HG02840 (cell line): ENCODE measurements around the gene GLG1.
"Not testable (repeated sequence)": the region's sequence is repeated elsewhere in the genome, so short reads cannot be mapped to it uniquely, and the experiment has no call there.

Experiments used
- ATAC-seq: cut with Tn5 transposase; IDR thresholded peaks from one replicate; pipeline ENCODE4 v1.9.1; 2021; ENCODE audit warnings: mild to moderate bottlenecking, moderate library complexity, moderate number of reproducible peaks; ENCODE audit not compliant: unreplicated experiment, low FRiP score

The GLG1 gene

DNA sequence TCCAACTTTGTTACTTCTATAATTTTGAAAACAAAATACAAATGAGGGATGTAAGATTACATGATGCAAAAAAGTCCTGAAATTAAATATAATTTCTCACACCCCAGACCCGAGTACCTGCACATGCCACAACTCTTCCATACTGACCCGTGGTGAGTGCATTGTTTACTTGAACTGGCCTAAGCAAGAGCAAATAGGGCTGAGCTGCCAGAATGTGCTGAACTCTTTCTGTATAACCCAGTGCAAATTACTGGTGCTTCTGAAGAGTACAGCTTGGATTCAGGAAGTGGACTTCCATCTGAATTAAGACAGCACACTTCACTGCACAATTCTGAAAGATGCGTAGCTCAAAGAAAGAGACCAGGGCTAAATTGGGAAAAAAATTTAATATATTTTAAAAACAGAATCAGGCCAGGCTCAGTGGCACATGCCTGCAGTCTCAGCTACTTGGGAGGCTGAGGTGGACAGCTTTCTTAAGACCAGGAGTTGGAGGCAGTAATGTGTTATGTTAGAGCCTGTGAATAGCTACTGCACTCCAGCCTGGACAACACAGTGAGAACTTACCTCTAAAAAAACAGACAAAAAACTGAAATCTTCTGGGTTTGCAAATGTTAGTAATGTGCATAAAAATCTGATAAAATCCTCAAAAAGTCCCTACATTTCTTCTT, 63.9 kb downstream of the GLG1 start:
- ATAC-seq: not testable (repeated sequence)

DNA sequence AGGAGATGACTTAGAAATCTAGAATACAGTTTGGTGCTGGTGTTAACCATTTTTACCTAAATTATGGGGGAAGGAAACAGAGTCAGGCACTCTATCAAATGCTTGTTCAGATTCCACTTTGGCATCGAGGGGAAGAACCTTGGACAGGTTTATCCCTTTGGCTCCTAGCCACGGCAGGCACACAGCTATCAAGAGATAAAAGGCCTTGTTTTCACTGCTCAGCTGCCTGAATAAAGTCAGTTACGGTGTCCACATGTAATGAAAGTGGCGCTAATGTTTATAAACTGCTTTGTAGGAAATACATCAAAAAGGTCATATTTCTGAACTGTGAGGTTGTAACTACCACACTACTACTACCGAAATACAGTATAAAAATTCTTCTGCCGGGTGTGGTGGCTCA, 66.3 kb downstream of the GLG1 start:
- not testable (repeated sequence) for ATAC-seq

DNA sequence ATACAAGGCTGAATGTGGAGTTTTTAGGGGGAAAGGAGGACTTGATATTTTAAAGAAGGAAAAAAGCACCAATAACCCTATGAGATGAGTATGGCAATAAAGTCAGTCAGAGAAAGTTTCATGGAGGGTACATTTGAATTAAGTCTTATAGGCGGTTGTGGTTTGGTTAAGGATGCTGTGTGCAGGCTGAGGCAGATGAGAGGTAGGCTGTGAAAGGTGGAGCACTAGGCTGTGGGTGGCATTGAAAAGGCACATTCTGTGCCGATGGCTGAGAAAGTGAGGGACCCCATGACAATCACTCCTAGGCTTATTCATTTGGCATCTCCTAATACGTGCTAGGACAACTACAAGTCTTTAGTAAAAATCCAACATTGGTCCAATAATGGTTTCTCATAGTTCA, 68.1 kb downstream of the GLG1 start:
- ATAC-seq: not testable (repeated sequence)

DNA sequence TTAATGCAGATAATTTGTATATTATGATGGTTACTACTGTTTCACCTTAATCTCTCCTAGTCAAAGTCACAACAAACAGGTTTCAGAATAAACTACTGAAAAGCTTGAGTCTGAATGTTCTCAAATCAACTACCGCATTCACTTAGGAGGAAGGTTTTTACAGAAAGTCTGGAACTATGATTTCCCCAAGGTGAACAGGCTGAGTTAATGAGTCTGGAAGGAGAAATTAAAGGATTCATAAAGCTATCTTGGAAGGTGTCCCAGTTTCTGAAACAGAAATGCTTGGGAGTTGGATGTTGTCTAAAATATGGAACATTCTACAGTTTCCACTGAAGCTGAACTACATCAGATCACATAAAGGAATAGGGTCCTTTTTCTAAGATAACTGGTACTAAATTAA, 69.2 kb downstream of the GLG1 start:
- ATAC-seq: not testable (repeated sequence)

DNA sequence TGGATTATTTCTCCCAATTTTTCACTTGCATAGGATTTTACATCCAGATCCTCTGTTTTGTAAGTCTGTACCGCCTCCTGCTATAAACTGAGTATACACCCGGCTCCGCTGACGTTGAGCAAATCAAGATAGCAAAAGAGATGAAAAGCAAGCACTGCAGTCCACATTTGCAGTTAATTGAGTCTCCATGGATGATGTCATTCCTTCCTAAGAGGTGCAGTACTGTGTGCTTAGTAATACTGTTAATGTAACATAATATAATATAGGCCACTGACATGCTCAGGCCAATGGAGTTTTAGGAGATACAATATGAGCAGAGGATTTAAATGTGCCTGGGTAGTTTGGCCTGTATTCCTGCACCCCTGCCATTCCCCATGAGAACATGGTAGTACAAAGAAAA, 72.3 kb downstream of the GLG1 start:
- ATAC-seq: not testable (repeated sequence)

DNA sequence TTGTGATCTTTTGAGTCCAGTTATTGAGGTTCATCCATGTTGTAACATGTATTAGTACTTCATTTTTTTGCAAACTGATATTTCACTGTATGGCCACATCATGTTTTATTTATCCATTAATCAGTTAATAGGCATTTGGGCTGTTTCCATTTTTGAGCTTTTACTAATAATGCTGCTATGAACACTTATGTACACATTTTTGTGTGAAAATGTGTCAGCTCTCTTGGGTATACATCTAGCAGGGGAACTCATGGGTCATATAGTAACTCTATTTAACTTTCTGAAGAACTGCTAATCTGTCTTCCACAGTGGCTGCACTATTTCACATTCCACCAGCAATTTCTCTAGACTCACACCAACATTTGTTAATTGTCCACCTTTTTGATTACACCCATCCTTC, 82.0 kb downstream of the GLG1 start:
- ATAC-seq: no peak

DNA sequence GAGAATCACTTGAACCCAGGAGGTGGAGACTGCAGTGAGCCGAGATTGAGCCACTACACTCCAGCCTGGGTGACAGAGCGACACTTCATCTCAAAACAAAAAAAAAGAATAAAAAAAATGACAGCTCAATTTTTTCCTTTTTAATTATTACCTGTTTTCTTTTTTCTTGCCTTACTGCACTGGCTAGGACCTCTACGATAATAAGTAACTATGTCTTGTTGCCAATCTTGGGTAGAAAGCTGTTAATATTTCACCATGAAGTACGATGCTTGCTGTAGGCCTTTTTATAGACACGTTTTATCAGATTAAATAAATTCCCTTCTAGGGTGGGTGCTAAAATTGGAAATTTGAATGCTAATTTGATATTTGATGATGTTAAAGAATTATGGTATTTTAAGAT, 82.8 kb downstream of the GLG1 start:
- ATAC-seq: no peak

DNA sequence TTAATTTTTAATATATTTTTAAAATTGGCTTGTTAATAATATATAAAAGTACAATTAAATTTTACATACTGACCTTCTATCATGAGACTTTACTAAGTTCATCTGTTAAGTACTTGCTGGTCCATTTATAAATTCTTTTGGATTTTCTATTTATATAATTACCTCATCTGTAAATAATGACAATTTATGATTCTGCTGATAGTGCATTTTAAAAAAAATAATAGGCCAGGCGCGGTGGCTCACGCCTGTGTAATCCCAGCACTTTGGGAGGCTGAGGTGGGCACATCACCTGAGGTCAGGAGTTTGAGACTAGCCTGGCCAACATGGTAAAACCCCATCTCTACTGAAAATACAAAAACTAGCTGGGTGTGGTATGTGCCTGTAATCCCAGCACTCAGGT, 83.2 kb downstream of the GLG1 start:
- not testable (repeated sequence) for ATAC-seq

DNA sequence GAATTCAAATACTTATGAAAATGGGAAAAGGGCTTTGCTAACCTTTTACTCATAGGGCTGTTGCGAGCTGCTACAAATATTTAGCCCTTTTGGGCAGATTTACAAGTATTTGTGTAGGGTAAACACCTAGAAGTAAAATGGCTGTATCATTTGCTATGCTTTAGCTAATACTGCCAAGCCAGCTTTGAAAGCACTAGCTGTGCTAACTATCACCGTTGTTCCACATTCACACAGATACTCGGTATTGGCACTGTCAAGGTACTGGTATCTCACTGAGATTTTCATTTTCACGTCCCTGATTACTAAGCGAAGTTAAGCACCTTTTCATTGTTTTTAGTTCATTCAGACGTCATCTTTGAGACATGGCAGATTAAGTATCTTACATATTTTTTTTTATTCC, 84.8 kb downstream of the GLG1 start:
- no peak for ATAC-seq

DNA sequence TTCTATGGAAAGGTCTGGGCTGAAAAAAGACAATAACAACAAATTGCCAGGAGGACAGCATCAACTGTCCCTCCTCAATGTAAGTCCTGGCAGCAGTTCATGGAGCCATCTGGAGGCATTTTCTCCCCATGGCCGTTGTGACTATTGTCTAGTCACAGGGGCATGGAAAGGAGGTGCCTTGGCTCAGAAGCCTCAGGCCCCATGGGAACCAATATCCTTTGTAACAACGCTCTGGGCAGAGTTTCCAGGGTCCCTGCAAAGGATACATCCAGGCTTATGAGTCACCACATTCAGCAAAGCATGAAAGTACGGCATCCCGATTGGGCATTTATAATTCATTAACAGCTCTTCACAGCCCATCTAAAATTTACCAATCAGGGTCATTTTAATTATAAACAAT, 85.2 kb downstream of the GLG1 start:
- ATAC-seq: no peak

DNA sequence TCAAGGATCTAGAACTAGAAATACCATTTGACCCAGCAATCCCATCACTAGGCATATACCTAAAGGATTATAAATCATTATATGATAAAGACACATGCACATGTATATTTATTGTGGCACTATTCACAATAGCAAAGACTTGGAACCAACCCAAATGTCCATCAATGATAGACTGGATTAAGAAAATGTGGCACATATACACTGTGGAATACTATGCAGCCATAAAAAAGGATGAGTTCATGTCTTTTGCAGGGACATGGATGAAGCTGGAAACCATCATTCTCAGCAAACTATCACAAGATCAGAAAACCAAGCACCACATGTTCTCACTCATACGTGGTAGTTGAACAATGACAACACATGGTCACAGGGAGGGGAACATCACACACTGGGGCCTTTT, 88.0 kb downstream of the GLG1 start:
- not testable (repeated sequence) for ATAC-seq

DNA sequence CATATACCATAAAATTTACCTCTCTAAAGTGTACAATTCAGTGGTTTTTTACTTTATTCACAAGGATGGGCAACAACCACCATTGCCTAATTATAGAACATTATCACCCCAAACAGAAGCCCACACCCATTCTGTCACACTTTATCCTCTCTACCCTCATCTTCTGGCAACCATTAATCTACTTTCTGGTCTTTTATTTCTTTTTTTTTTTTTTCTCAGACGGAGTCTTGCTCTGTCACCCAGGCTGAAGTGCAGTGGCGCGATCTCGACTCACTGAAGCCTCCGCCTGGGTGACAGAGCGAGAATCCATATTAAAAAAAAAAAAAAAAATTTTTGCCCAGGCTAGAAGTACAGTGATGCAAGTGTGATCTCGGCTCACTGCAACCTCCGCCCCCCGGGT, 95.0 kb downstream of the GLG1 start:
- no peak for ATAC-seq

DNA sequence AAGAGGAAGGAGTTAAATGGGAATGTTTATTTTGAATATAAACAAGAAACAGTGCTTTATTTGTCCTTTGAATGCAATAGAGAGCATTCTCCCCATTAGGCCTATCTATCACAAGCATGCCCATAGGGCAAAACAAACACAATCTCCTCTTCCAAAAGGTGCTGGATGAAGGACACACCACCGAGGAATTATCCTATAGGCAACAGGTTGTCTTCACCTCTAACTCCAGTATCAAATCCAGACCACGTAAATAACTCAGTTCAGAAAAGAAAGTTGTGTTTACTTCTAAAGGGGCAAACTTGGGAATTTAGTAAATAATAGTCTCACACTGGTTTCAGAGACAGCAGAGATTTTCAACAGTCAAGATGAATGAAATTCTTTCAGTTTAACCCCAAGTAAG, 101.9 kb downstream of the GLG1 start:
- ATAC-seq: no peak

DNA sequence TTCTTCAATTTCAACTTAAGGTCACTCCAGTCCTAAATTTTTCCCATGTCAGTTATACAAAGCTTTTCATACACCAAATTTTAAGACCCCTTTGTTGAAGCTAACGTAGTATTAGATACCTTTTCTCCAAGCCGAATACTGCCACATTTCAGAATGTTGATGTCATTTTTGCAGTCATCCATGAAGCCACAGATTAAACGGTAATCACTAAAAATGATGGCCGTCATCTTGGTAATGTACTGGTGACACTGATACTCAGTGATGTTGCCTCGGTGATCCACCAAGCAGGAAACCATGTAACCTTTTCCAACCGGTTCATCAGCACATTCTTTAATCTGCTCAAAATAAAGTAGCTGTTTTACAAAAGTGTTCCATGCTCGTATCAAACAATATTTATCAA, 103.5 kb downstream of the GLG1 start:
- no peak for ATAC-seq

DNA sequence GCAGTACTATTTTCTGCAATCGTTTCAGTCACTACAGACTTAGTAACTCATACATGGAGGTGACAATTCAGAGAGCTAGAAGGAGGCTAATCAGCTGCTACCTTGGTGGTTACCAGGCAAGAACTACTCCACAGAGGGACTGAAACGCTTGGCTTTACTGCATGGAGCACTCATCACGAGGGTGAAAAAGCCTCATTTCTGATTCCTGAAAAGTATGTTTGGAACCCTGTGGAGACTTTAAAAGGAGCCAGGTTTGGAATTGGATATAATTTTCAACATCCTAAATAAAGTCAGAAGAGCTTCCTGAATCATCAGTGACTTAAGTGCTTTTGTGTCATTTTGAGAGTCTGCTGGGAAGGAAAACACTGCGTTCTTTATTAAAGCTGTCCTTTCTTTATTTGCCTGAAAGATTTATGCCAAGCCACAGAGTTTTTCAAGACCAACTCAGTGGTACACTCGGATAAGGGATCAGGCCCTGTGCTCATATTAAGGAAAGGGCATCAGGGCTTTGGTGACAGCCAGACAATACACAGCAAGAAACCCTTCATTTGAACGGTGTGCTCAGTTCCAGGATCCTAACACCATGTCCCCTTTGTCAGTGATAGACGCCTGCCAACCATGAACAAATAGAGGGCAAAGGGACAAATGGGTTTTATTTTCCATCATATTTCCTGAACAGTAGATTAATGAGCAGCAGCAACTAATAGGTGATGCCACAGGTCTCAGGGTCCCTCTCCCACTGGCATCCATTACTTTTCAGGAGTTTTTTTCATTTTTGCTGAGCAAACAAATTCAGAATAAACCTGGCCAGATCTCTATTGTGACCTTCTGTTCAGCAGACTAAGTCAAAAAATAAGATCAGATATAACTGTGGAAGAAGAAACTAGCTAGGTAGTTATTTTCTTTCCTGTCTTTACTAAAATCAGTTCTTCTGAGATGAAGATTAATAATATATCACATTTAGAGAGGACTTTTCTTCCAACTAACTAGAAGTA, 105.1 kb downstream of the GLG1 start:
- no peak for ATAC-seq

DNA sequence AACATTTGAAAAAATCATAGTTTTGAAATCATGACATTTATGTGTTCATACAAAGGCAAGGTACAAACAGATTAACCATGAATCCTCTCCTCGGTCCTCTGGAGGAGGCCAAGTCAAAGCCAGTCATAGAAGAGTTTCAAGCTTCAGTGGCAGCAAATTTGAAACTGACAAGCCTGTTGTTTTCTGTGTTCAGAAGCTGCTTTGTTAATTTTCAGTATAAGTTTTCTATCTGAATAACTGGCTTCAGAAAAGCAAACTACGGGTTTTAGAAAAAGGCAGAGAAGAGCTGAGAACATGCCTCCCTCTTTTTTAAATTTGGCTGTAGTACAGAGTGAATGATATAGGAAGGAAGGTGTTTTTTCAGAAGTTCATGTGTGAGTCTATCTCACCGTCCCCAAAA, 106.0 kb downstream of the GLG1 start:
- ATAC-seq: no peak

DNA sequence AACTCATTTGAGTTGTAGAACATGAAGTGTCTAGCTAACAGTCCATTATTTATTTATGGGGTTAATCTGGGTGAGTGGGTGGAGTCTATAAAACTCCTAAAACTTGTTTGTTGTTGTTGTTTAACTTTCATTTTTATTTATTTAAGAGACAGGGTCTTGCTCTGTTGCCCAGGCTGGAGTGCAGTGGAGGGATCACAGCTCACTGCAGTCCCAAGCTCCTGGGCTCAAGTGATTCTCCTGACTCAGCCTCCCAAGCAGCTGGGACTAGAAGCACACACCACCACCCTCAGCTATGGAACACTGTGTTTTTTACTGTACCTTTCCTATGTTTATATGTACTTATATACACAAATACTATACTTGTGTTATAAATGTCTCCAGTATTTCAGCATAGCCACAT, 107.8 kb downstream of the GLG1 start:
- ATAC-seq: no peak

DNA sequence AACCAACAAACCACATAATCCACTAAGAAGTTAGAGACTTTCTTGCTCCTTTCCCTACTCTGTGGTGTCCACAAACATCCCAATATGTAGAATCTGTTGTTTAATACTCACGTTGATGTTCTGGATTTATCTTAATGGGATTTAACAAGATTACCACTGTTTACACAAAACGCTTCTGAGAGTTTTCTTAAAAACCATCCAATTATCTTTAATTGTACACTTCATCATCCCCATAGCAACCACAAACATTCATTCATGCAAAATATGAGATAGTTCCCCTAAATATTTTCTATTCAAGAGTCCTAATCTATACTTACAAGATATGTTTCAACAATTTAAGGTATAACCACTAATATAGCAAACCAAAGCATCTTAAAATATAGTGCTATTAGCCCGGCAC, 109.2 kb downstream of the GLG1 start:
- no peak for ATAC-seq

DNA sequence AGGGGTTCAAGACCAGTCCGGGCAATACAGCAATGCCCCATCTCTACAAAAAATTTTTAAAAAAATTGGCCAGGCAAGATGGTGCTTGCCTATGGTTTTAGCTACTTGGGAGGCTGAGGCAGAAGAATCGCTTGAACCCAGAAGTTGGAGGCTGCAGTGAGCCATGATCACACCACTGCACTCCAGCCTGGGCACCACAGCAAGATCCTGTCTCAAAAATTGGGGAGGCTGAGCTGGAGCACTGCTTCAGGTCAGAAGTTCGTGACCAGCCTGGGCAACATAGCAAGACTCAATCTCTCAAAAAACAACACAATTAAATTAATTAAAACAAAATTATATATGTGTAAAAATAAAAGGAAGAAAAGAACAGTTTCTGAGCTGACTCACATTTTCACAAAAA, 110.9 kb downstream of the GLG1 start:
- ATAC-seq: no peak

DNA sequence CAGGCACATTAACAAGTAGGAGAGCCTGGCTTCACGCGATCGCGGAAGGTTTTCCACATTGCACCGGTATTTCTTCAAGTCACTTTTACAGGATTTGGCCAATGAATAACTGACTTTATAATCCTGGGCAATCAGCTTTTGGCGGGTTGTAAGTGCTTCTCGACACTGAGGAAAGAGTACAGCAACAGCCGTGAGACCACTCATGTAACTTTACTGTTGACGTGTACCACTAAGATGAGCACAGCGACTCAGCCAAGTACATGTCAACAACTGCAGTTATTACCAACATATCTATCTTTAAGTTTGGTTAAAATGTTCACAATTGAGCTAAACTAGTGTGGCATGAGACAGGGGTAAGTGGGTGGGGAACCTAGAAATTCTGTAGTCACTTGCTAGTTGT, 113.9 kb downstream of the GLG1 start:
- no peak for ATAC-seq

DNA sequence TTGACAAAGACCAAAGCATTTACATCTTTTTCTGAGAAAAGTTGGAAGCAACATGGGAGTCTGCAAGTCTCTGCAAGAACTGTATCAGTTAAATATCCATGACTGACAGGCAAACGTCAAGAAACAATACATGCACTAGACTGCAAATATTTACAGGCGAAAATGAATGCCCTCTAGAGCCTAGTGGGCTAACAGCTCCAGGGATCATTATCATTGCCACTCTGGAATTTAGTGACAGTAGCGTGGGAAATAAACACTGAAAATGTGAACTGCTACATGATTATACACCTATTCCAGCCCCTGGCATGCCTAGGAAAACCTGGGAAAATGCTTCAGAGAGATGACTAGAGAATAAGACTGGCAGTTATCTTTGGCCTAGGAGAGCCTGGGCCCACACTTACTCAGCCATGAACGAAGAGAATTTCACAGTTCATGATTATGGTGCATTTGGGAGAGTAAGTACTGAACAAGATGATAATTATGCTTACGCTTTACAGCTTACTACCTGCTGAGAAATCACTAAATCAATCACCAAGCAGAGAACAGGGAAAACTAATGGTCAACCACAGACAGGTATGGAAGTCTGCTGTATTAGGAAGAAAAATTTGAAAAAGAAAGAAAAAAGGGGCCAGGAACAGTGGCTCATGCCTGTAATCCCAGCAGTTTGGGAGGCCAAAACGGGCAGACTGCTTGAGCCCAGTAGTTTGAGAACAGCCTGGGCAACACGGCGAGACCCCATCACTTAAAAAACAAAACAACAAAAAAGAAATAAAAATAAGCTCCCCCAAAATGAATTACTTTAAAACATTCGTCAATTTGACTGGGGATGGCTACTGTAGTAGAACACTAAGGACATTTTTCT, 119.0 kb downstream of the GLG1 start:
- no peak for ATAC-seq
